Right lobe of liver (tissue), 4 donors: Measurements from ENCODE around the gene BPTF.

Experiments
- POLR2A ChIP-seq: fragments of 450-650 bp; IDR thresholded peaks from one replicate; pipeline ENCODE4 v1.6.1; 2017; ENCODE audit warnings: antibody characterized with exemption, mild to moderate bottlenecking
- TF ChIP-seq, protein P1 (sequence below), 4 donors: fragments of 200-600 bp in 3 of 4; fragments of 450-650 bp in 1 of 4; IDR thresholded peaks; one replicate each; pipeline versions ENCODE4 v1.5.1 to v1.8.0; 2016 to 2022; ENCODE audit warnings: antibody characterized with exemption in 4 of 4, mild to moderate bottlenecking in 2 of 4
- donor health status: DM: no; HTN: no; CAD: no.
- donor health status: DM: no; HTN: no; CAD: no.
- donor health status: DM: no; HTN: yes; CAD: no.

DNA sequence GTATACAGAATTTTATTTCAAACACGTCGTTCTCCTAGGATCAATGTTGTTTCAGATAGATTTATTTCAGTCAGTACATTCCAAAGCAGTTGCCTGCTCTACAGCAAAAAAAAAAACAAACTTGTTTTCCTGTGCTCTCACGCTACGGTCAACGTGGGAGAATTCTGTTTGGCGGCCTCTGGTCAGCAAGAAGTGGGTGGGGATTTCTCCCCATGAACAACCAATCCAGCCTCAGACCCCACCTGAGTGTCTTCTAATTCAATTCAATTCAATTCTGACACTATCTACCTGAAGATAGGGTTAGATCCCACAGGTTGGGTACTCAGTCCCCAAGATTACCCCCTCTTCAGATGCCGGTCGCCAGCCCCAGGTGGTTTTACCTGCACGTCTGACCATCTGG lies 148.9 kb downstream of the BPTF start:
- TF ChIP-seq, protein P1, sequence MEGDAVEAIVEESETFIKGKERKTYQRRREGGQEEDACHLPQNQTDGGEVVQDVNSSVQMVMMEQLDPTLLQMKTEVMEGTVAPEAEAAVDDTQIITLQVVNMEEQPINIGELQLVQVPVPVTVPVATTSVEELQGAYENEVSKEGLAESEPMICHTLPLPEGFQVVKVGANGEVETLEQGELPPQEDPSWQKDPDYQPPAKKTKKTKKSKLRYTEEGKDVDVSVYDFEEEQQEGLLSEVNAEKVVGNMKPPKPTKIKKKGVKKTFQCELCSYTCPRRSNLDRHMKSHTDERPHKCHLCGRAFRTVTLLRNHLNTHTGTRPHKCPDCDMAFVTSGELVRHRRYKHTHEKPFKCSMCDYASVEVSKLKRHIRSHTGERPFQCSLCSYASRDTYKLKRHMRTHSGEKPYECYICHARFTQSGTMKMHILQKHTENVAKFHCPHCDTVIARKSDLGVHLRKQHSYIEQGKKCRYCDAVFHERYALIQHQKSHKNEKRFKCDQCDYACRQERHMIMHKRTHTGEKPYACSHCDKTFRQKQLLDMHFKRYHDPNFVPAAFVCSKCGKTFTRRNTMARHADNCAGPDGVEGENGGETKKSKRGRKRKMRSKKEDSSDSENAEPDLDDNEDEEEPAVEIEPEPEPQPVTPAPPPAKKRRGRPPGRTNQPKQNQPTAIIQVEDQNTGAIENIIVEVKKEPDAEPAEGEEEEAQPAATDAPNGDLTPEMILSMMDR (IDR thresholded peaks at IDR 0.05), result no peak
- no peak for TF ChIP-seq POLR2A
